ENCODE data around the gene CTPS1. TPM values are rescaled to one million over a fixed set of nuclear protein-coding genes. Genes with fewer than 3 reads are reported as not detected.
A peak's percentile ranks its signal among the peaks of the same experiment; 100 is the strongest.

Gene CTPS1
- 10 to 100 TPM in 1 of 3 donors, 1 to 10 TPM in 2; 4.1 to 12.4 (median 6.6) TPM for polyA plus RNA-seq

GRCh38 chr1:40979241-40980067 lies at the start of gene CTPS1:
Gene CTPS1, plus strand, starts transcription at chr1:40979696. Its CDS starts 3,595 bp downstream, at chr1:40983291.
- H3K27ac ChIP-seq (ENCODE audit: low read depth, low read length), result peak within 1 kb of the TSS; percentile 83
- whole genome bisulfite sequencing, 3 donors, result 1% methylated on average over 81 to 96 of the region's 96 CpGs

- 69 to 81% (median 71%) methylated on average over 8 of the region's 8 CpGs for WGBS, 3 donors
- no peak overlapping the region for H3K27ac ChIP-seq (ENCODE audit: low read depth, low read length)
Observed at GRCh38 chr1:40930174-40930964, 49.1 kb upstream of the CTPS1 start.

- no peak overlapping the region for H3K27ac ChIP-seq (ENCODE audit: low read depth, low read length)
- 66 to 70% (median 68%) methylated on average over 5 of the region's 5 CpGs for WGBS, 3 donors
Observed at GRCh38 chr1:40931601-40932000, 47.9 kb upstream of the CTPS1 start.

GRCh38 chr1:40932006-40932405 lies 47.5 kb upstream of the CTPS1 start:
- 31 to 76% (median 37%) methylated on average over 4 of the region's 4 CpGs for WGBS, 3 donors
- H3K27ac ChIP-seq (ENCODE audit: low read depth, low read length), result no peak overlapping the region

GRCh38 chr1:40936931-40937339 lies 42.6 kb upstream of the CTPS1 start:
- WGBS, 3 donors, result 52 to 82% (median 55%) methylated on average over 5 of the region's 5 CpGs
- no peak overlapping the region for H3K27ac ChIP-seq (ENCODE audit: low read depth, low read length)

GRCh38 chr1:40938393-40938792 lies 41.1 kb upstream of the CTPS1 start:
- H3K27ac ChIP-seq (ENCODE audit: low read depth, low read length), result no peak overlapping the region
- 95 to 99% (median 95%) methylated on average over 6 of the region's 6 CpGs for WGBS, 3 donors

- WGBS, 3 donors, result 50 to 55% (median 55%) methylated on average over 12 of the region's 12 CpGs
- no peak overlapping the region for H3K27ac ChIP-seq (ENCODE audit: low read depth, low read length)
Observed at GRCh38 chr1:40939320-40940059, 40.0 kb upstream of the CTPS1 start.

GRCh38 chr1:40944326-40944725 lies 35.2 kb upstream of the CTPS1 start:
- H3K27ac ChIP-seq (ENCODE audit: low read depth, low read length), result no peak overlapping the region
- 43 to 59% (median 53%) methylated on average over 7 of the region's 7 CpGs for WGBS, 3 donors

GRCh38 chr1:40944841-40945430 lies 34.6 kb upstream of the CTPS1 start:
- no peak overlapping the region for H3K27ac ChIP-seq (ENCODE audit: low read depth, low read length)
- 13 to 51% (median 30%) methylated on average over 6 of the region's 6 CpGs for WGBS, 3 donors

- WGBS, 3 donors, result 13 to 71% (median 57%) methylated on average over 2 of the region's 2 CpGs
- no peak overlapping the region for H3K27ac ChIP-seq (ENCODE audit: low read depth, low read length)
Observed at GRCh38 chr1:40945491-40945973, 34.0 kb upstream of the CTPS1 start.

GRCh38 chr1:40948741-40949443 lies 30.6 kb upstream of the CTPS1 start:
- H3K27ac ChIP-seq (ENCODE audit: low read depth, low read length), result no peak overlapping the region
- WGBS, 3 donors, result 43 to 52% (median 49%) methylated on average over 9 of the region's 9 CpGs

- no peak overlapping the region for H3K27ac ChIP-seq (ENCODE audit: low read depth, low read length)
- WGBS, 3 donors, result 90 to 98% (median 92%) methylated on average over 6 of the region's 6 CpGs
Observed at GRCh38 chr1:40949563-40949962, 29.9 kb upstream of the CTPS1 start.

- no peak overlapping the region for H3K27ac ChIP-seq (ENCODE audit: low read depth, low read length)
- 19 to 25% (median 23%) methylated on average over 17 of the region's 17 CpGs for WGBS, 3 donors
Observed at GRCh38 chr1:40951943-40952743, 27.4 kb upstream of the CTPS1 start.

GRCh38 chr1:40952744-40953315 lies 26.7 kb upstream of the CTPS1 start:
- 42 to 49% (median 47%) methylated on average over 6 of the region's 6 CpGs for WGBS, 3 donors
- no peak overlapping the region for H3K27ac ChIP-seq (ENCODE audit: low read depth, low read length)

GRCh38 chr1:40954626-40955025 lies 24.9 kb upstream of the CTPS1 start:
- H3K27ac ChIP-seq (ENCODE audit: low read depth, low read length), result no peak overlapping the region
- WGBS, 3 donors, result 18 to 33% (median 31%) methylated on average over 9 of the region's 9 CpGs

- 66 to 76% (median 70%) methylated on average over 5 of the region's 5 CpGs for WGBS, 3 donors
- H3K27ac ChIP-seq (ENCODE audit: low read depth, low read length), result no peak overlapping the region
Observed at GRCh38 chr1:40955266-40955665, 24.2 kb upstream of the CTPS1 start.

- 43 to 62% (median 53%) methylated on average over 1 of the region's 1 CpG for WGBS, 3 donors
- no peak overlapping the region for H3K27ac ChIP-seq (ENCODE audit: low read depth, low read length)
Observed at GRCh38 chr1:40956407-40956806, 23.1 kb upstream of the CTPS1 start.
